Osteoblast (primary cell): Measurements from ENCODE around the gene KLC1. TPM values are rescaled to one million over a fixed set of nuclear protein-coding genes. Genes with fewer than 3 reads are reported as not detected.
A peak's percentile ranks its signal among the peaks of the same experiment; 100 is the strongest.

Experiments used
- DNase-seq: peaks from one replicate; pipeline ENCODE4 v3.0.0; 2011; ENCODE audit warnings: low spot score, mixed read lengths; ENCODE audit not compliant: insufficient read length; ENCODE audit errors: missing footprints
- H2AFZ ChIP-seq: 2 replicates; pipeline ENCODE4 v1.6.0; 2011; ENCODE audit warnings: mild to moderate bottlenecking, low read length
- H3K27ac ChIP-seq: 2 replicates; pipeline ENCODE4 v1.5.1; 2011; ENCODE audit warnings: mild to moderate bottlenecking, low read depth, low read length, moderate library complexity
- H3K27me3 ChIP-seq: 2 replicates; pipeline ENCODE4 v1.6.0; 2012; ENCODE audit warnings: mild to moderate bottlenecking, control low read depth, inconsistent platforms, low read length, moderate library complexity; ENCODE audit not compliant: insufficient read depth
- H3K36me3 ChIP-seq: 2 replicates; pipeline ENCODE4 v1.5.1; 2011; ENCODE audit warnings: mild to moderate bottlenecking, low read length, control low read depth, moderate library complexity; ENCODE audit not compliant: insufficient read depth
- H3K4me1 ChIP-seq: 2 replicates; pipeline ENCODE4 v1.5.1; 2011; ENCODE audit warnings: mild to moderate bottlenecking, low read length, control low read depth, moderate library complexity; ENCODE audit not compliant: insufficient read depth
- H3K4me2 ChIP-seq: 2 replicates; pipeline ENCODE4 v1.6.0; 2011; ENCODE audit warnings: mild to moderate bottlenecking, low read length; ENCODE audit not compliant: insufficient read depth
- H3K4me3 ChIP-seq: fragments of 200-600 bp; sonication (generic); 3 replicates; pipeline ENCODE4 v1.5.1; 2012; ENCODE audit warnings: mild to moderate bottlenecking, low read length, inconsistent platforms; ENCODE audit not compliant: insufficient read depth
- H3K79me2 ChIP-seq: 2 replicates; pipeline ENCODE4 v1.6.0; 2012; ENCODE audit warnings: mild to moderate bottlenecking, low read length, control low read depth, inconsistent platforms; ENCODE audit not compliant: insufficient read depth
- H3K9me3 ChIP-seq: 2 replicates; pipeline ENCODE4 v1.5.1; 2011; ENCODE audit warnings: low read depth, low read length, control low read depth
- H4K20me1 ChIP-seq: 2 replicates; pipeline ENCODE4 v1.6.0; 2012; ENCODE audit warnings: mild to moderate bottlenecking, low read length, control low read depth; ENCODE audit not compliant: insufficient read depth
- total RNA-seq: library from RNA; depleted of rRNA; stranded (reverse); fragments of >200 nt; gene quantifications from 2 replicates; pipeline ENCODE4 v1.2.3, GENCODE V29; 2012
- TF ChIP-seq, protein P1 (sequence below): IDR thresholded peaks from 2 replicates; pipeline ENCODE4 v1.5.1; 2011; ENCODE audit warnings: mild to moderate bottlenecking, low read depth, low read length, moderate library complexity; ENCODE audit errors: extremely low read depth

KLC1 gene
- total RNA-seq, 1 donor = 205 TPM

DNA sequence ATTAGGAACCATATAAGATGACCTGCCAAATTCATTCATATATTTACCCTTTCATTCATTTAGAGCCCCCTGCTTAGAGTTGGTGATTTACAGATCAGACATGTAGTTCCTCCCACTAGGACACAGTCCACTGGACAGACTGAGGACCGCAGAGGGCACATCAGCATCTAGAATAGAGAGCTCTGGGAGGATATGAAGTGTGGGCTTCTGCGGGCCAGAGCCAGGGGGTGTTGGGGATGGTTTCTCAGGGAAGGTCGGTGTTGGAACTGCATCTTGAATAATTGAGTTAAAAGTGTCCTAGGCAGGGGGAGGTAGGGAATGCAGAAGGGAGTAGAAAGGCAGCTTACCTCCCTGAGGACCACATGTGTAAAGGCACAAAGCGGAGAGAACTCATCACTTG is 42.9 kb downstream of the KLC1 start:
- Histone ChIP-seq H3K79me2 (peaks cover 54% of the 10 kb centered on the region), H3K4me3 (no peak overlapping the region), H3K9me3 (no peaks in the 10 kb centered on the region), H2AFZ (no peak overlapping the region), H3K27ac (no peak overlapping the region), H3K4me1 (no peaks in the 10 kb centered on the region), H3K27me3 (no peaks in the 10 kb centered on the region), H3K36me3 (peaks cover 88% of the 10 kb centered on the region), H4K20me1 (peaks cover 5% of the 10 kb centered on the region), H3K4me2 (no peak overlapping the region)
- no peak for DNase-seq
- TF ChIP-seq, protein P1, sequence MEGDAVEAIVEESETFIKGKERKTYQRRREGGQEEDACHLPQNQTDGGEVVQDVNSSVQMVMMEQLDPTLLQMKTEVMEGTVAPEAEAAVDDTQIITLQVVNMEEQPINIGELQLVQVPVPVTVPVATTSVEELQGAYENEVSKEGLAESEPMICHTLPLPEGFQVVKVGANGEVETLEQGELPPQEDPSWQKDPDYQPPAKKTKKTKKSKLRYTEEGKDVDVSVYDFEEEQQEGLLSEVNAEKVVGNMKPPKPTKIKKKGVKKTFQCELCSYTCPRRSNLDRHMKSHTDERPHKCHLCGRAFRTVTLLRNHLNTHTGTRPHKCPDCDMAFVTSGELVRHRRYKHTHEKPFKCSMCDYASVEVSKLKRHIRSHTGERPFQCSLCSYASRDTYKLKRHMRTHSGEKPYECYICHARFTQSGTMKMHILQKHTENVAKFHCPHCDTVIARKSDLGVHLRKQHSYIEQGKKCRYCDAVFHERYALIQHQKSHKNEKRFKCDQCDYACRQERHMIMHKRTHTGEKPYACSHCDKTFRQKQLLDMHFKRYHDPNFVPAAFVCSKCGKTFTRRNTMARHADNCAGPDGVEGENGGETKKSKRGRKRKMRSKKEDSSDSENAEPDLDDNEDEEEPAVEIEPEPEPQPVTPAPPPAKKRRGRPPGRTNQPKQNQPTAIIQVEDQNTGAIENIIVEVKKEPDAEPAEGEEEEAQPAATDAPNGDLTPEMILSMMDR = no peak

GRCh38 chr14:103675957-103676356 is 46.9 kb downstream of the KLC1 start:
- no peak overlapping the region for H3K4me2 ChIP-seq
- peaks cover 91% of the 10 kb centered on the region for H3K36me3 ChIP-seq
- no peaks in the 10 kb centered on the region for H3K27me3 ChIP-seq
- H3K4me3 ChIP-seq = no peak overlapping the region
- H3K4me1 ChIP-seq = no peaks in the 10 kb centered on the region
- peaks cover 37% of the 10 kb centered on the region for H3K79me2 ChIP-seq
- no peak overlapping the region for H2AFZ ChIP-seq
- no peaks in the 10 kb centered on the region for H3K9me3 ChIP-seq
- TF ChIP-seq, protein P1 = no peak
- no peak overlapping the region for H3K27ac ChIP-seq
- DNase-seq = no peak
- H4K20me1 ChIP-seq = no peaks in the 10 kb centered on the region

DNA sequence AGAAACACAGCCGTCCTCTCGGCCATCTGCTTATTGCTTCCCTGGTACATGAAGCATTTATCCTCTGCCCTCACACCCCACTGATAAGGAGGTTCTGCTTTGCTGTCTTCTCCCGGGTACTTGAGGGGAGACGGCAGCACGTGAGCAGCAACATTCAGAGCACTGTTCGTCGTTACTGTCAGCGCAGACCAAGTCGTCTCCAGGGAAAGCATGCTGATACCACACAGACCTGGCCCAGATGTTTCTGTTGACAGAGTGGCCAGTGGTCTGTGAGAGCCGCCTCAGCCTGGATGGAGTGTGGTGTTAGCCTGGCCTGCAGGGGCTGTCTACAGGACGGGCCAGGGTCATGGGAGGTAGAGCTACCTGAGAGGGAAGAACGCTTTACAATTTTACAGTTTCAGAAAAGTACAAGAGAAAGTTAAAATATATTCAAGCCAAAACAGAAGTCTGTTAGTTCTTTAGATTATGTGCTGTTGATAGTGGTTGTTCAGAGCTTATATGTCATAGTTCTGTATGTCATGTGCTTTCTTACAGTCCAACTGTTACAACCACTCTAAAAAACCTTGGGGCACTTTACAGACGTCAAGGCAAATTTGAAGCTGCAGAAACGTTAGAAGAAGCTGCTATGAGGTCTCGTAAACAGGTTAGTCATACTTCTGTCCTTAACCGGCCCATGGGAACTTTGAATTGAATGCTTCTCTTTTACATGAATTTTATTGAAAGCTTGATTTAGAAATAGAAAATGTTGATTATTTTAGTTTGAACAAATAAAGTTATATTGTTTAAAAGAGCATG is 48.1 kb downstream of the KLC1 start:
- TF ChIP-seq, protein P1 = no peak
- Histone ChIP-seq H3K36me3 (peaks cover 89% of the 10 kb centered on the region), H3K27me3 (no peaks in the 10 kb centered on the region), H3K4me3 (no peak overlapping the region), H3K9me3 (no peaks in the 10 kb centered on the region), H3K79me2 (peaks cover 39% of the 10 kb centered on the region), H2AFZ (no peak overlapping the region), H3K4me2 (no peak overlapping the region), H3K27ac (peak overlapping the region; percentile 36), H3K4me1 (no peaks in the 10 kb centered on the region), H4K20me1 (no peaks in the 10 kb centered on the region)
- peak; percentile 41 for DNase-seq

DNA sequence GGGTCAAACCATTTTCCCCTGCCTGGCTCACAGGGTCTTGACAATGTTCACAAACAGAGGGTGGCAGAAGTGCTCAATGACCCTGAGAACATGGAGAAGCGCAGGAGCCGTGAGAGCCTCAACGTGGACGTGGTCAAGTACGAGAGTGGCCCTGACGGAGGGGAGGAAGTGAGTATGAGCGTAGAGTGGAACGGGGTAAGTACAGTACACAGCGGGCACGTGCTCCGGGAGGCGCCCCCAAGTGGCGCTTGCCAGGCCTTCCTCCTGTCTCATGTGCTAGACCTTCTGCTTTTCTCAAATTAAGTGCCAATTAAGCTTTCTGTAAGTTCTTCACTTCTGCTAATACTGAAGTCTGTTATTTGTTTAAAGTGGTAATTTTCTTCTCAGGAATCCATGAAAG is 50.3 kb downstream of the KLC1 start:
- Histone ChIP-seq H3K27ac (peak overlapping the region; percentile 38), H3K4me3 (no peak overlapping the region), H3K4me1 (no peaks in the 10 kb centered on the region), H2AFZ (no peak overlapping the region), H3K79me2 (peaks cover 51% of the 10 kb centered on the region), H3K4me2 (no peak overlapping the region), H4K20me1 (peaks cover 3% of the 10 kb centered on the region), H3K27me3 (no peaks in the 10 kb centered on the region), H3K9me3 (no peaks in the 10 kb centered on the region), H3K36me3 (peaks cover 90% of the 10 kb centered on the region)
- DNase-seq = peak; percentile 63
- TF ChIP-seq, protein P1 = peak; percentile 45
